IMR-90 (cell line): Measurements from ENCODE around the gene C22orf15. TPM values are rescaled to one million over a fixed set of nuclear protein-coding genes. Genes with fewer than 3 reads are reported as not detected.

ENCODE experiments used
- ATAC-seq: fragments of 200-7000 bp; cut with Tn5 transposase; 2 replicates; pipeline ENCODE4 v1.9.1; 2020; ENCODE audit warnings: low read depth, mild to moderate bottlenecking, moderate library complexity
- BruUV-seq: library from RNA; stranded (reverse); fragments of 400-500 nt; replicated peaks from 2 replicates; lab custom pipeline; 2021; lab: Mats Ljungman, UMichigan
- CTCF ChIA-PET: fragments of 300-600 bp; formaldehyde crosslinking; extraction: SDS; loops from one replicate; lab custom pipeline; 2021; ENCODE audit warnings: antibody characterized with exemption; lab: Yijun Ruan, JAX
- POLR2A ChIA-PET: fragments of 300-600 bp; sonication (Branson Sonifier 250); formaldehyde crosslinking; loops from one replicate; lab custom pipeline; 2022; ENCODE audit warnings: antibody characterized with exemption; ENCODE audit not compliant: unreplicated experiment; lab: Charles Lee
- DNase-seq: peaks from one replicate; pipeline ENCODE4 v3.0.0; 2013
- H2AFZ ChIP-seq: replicated peaks from 2 replicates; pipeline ENCODE3; 2013; ENCODE audit warnings: low read length, mild to moderate bottlenecking; ENCODE audit not compliant: poor library complexity
- H2AK5ac ChIP-seq: 2 replicates; pipeline ENCODE4 v1.6.1; 2013; ENCODE audit warnings: low read depth, low read length, inconsistent platforms
- H2AK9ac ChIP-seq: replicated peaks from 2 replicates; pipeline ENCODE3; 2013; ENCODE audit warnings: mild to moderate bottlenecking, low read depth, low read length, moderate library complexity; ENCODE audit not compliant: poor library complexity
- H2BK120ac ChIP-seq: 2 replicates; pipeline ENCODE4 v1.6.1; 2013; ENCODE audit warnings: low read depth, low read length, inconsistent platforms
- H2BK15ac ChIP-seq: 3 replicates; pipeline ENCODE4 v1.6.1; 2013; ENCODE audit warnings: low read depth, low read length, inconsistent platforms
- H2BK20ac ChIP-seq: 2 replicates; pipeline ENCODE4 v1.6.1; 2013; ENCODE audit warnings: low read depth, mild to moderate bottlenecking, inconsistent platforms, low read length, moderate library complexity
- H2BK5ac ChIP-seq: 2 replicates; pipeline ENCODE4 v1.6.1; 2013; ENCODE audit warnings: mild to moderate bottlenecking, low read depth, low read length, inconsistent platforms; ENCODE audit not compliant: poor library complexity, severe bottlenecking
- H3K14ac ChIP-seq: replicated peaks from 2 replicates; pipeline ENCODE4 v1.6.1; 2013; ENCODE audit warnings: low read depth, low read length, inconsistent platforms
- H3K18ac ChIP-seq: 2 replicates; pipeline ENCODE4 v1.6.1; 2013; ENCODE audit warnings: low read depth, low read length, control low read depth
- H3K23ac ChIP-seq: 2 replicates; pipeline ENCODE4 v1.6.1; 2013; ENCODE audit warnings: low read depth, low read length, inconsistent platforms
- H3K27ac ChIP-seq: 2 replicates; pipeline ENCODE4 v1.5.1; 2013; ENCODE audit warnings: mild to moderate bottlenecking, control low read depth, low read length; ENCODE audit not compliant: insufficient read depth
- H3K27me3 ChIP-seq: 2 replicates; pipeline ENCODE4 v1.6.1; 2013; ENCODE audit warnings: low read length; ENCODE audit not compliant: control insufficient read depth, insufficient read depth
- H3K36me3 ChIP-seq: 2 replicates; pipeline ENCODE4 v1.6.1; 2013; ENCODE audit warnings: low read length, mixed read lengths; ENCODE audit not compliant: control insufficient read depth, insufficient read depth
- H3K4ac ChIP-seq: 2 replicates; pipeline ENCODE4 v1.6.1; 2013; ENCODE audit warnings: low read depth, low read length, inconsistent platforms
- H3K4me1 ChIP-seq: 2 replicates; pipeline ENCODE4 v1.6.1; 2013; ENCODE audit warnings: low read length, mixed read lengths; ENCODE audit not compliant: control insufficient read depth, insufficient read depth
- H3K4me2 ChIP-seq: 2 replicates; pipeline ENCODE4 v1.6.1; 2013; ENCODE audit warnings: low read depth, mild to moderate bottlenecking, control low read depth, low read length, moderate library complexity
- H3K4me3 ChIP-seq: 2 replicates; pipeline ENCODE4 v1.5.1; 2013; ENCODE audit warnings: low read depth, mild to moderate bottlenecking, control low read depth, low read length, moderate library complexity; ENCODE audit not compliant: insufficient read depth
- H3K56ac ChIP-seq: 2 replicates; pipeline ENCODE4 v1.6.1; 2013; ENCODE audit warnings: low read length, inconsistent platforms; ENCODE audit not compliant: insufficient read depth; ENCODE audit errors: extremely low read depth
- H3K79me1 ChIP-seq, 2 experiments: 2 replicates each; pipeline ENCODE4 v1.6.1; 2013; ENCODE audit warnings: low read length in 2 of 2, inconsistent platforms in 1 of 2, low read depth in 1 of 2
- H3K9ac ChIP-seq: 2 replicates; pipeline ENCODE4 v1.6.1; 2013; ENCODE audit warnings: low read depth, low read length, control low read depth
- H3K9me1 ChIP-seq: 2 replicates; pipeline ENCODE4 v1.6.1; 2013; ENCODE audit warnings: low read length, inconsistent platforms; ENCODE audit not compliant: insufficient read depth
- H3K9me3 ChIP-seq: 2 replicates; pipeline ENCODE4 v1.6.1; 2013; ENCODE audit warnings: low read length; ENCODE audit not compliant: control insufficient read depth, insufficient read depth
- H4K20me1 ChIP-seq: 2 replicates; pipeline ENCODE4 v1.6.1; 2013; ENCODE audit warnings: low read length, inconsistent platforms; ENCODE audit not compliant: insufficient read depth
- H4K5ac ChIP-seq: 2 replicates; pipeline ENCODE4 v1.6.1; 2013; ENCODE audit warnings: mild to moderate bottlenecking, low read depth, low read length, control low read depth
- H4K8ac ChIP-seq, 2 experiments: 2 replicates each; pipeline ENCODE4 v1.6.1; 2013; ENCODE audit warnings: low read depth in 2 of 2, low read length in 2 of 2, control low read depth in 1 of 2, inconsistent platforms in 1 of 2
- H4K91ac ChIP-seq: 2 replicates; pipeline ENCODE4 v1.6.1; 2013; ENCODE audit warnings: low read depth, low read length, inconsistent platforms; ENCODE audit not compliant: insufficient read depth
- BHLHE40 ChIP-seq: fragments of 150-350 bp; IDR thresholded peaks from 2 replicates; pipeline ENCODE4 v1.6.1; 2016; ENCODE audit warnings: mild to moderate bottlenecking, low read depth, low read length
- CHD1 ChIP-seq: IDR thresholded peaks from 2 replicates; pipeline ENCODE4 v1.6.1; 2012; ENCODE audit warnings: low read depth, low read length, improper control_type of control experiment
- ELK1 ChIP-seq: fragments of 150-350 bp; IDR thresholded peaks from 2 replicates; pipeline ENCODE4 v1.6.1; 2016; ENCODE audit warnings: low read depth, mild to moderate bottlenecking, low read length, moderate library complexity, borderline replicate concordance
- FOS ChIP-seq: fragments of 150-350 bp; IDR thresholded peaks from 2 replicates; pipeline ENCODE4 v1.6.1; 2016; ENCODE audit warnings: low read depth, low read length
- MAFK ChIP-seq: IDR thresholded peaks from 2 replicates; pipeline ENCODE4 v1.6.1; 2012; ENCODE audit warnings: low read depth, low read length, improper control_type of control experiment
- MAZ ChIP-seq: IDR thresholded peaks from 2 replicates; pipeline ENCODE4 v1.6.1; 2012; ENCODE audit warnings: low read depth, mild to moderate bottlenecking, low read length, improper control_type of control experiment, moderate library complexity, borderline replicate concordance
- MXI1 ChIP-seq: IDR thresholded peaks from 2 replicates; pipeline ENCODE4 v1.6.1; 2012; ENCODE audit warnings: low read depth, mild to moderate bottlenecking, low read length, moderate library complexity, borderline replicate concordance
- NFE2L2 ChIP-seq: fragments of 150-350 bp; IDR thresholded peaks from 2 replicates; pipeline ENCODE4 v1.6.1; 2016; ENCODE audit warnings: low read depth, mild to moderate bottlenecking, low read length
- POLR2A ChIP-seq: IDR thresholded peaks from 2 replicates; pipeline ENCODE4 v1.6.1; 2012; ENCODE audit warnings: mild to moderate bottlenecking, low read depth, low read length
- RAD21 ChIP-seq: IDR thresholded peaks from 2 replicates; pipeline ENCODE4 v1.6.1; 2012; ENCODE audit warnings: low read length, improper control_type of control experiment
- RCOR1 ChIP-seq: IDR thresholded peaks from 2 replicates; pipeline ENCODE4 v1.6.1; 2012; ENCODE audit warnings: mild to moderate bottlenecking, low read length, improper control_type of control experiment; ENCODE audit not compliant: insufficient replicate concordance
- RFX5 ChIP-seq: IDR thresholded peaks from 2 replicates; pipeline ENCODE4 v1.8.0; 2012; ENCODE audit warnings: low read depth, mild to moderate bottlenecking, low read length, moderate library complexity
- SMC3 ChIP-seq: fragments of 150-350 bp; IDR thresholded peaks from 2 replicates; pipeline ENCODE4 v1.6.1; 2016; ENCODE audit warnings: low read depth, mild to moderate bottlenecking, antibody characterized with exemption, low read length, moderate library complexity
- WGBS, 2 experiments: methylation state at CpG; one replicate each; pipeline versions ENCODE4 v1.1.5 to v1.1.7; 2013; ENCODE audit warnings: missing lambda C conversion rate in 2 of 2; ENCODE audit not compliant: insufficient read length in 1 of 2; ENCODE audit errors: extremely low coverage in 2 of 2; 5-methylcytosine and 5-hydroxymethylcytosine counted together
- dilution Hi-C: fragments of 300-500 bp; cut with HindIII; formaldehyde crosslinking; loops from one replicate; pipeline ENCODE4 v1.14.3; 2018; ENCODE audit warnings: low sequenced_read_pairs; ENCODE audit not compliant: unreplicated experiment
- in situ Hi-C: fragments of 300-500 bp; cut with MboI; formaldehyde crosslinking; loops from 3 replicates; pipeline ENCODE4 v1.14.3; 2019; ENCODE audit warnings: low sequenced_read_pairs, inconsistent platforms, mixed read lengths
- intact Hi-C: fragments of 100-400 bp; cut with micrococcal nuclease; formaldehyde crosslinking; loops from 2 replicates; pipeline ENCODE4 v1.10.0; 2022
- polyA plus RNA-seq, 3 experiments: library from polyadenylated mRNA; depleted of rRNA; stranded (reverse); fragments of >200 nt; gene quantifications; 2 replicates each; pipeline ENCODE4 v1.2.3, GENCODE V29; 2012; ENCODE audit warnings: low replicate concordance in 1 of 3
- total RNA-seq: library from RNA; depleted of rRNA; stranded (reverse); fragments of >200 nt; gene quantifications from 2 replicates; pipeline ENCODE4 v1.2.3, GENCODE V29; 2012
- TF ChIP-seq, protein P1 (sequence below): fragments of 150-350 bp; IDR thresholded peaks from 2 replicates; pipeline ENCODE4 v1.6.1; 2017; ENCODE audit warnings: mild to moderate bottlenecking, antibody characterized with exemption, low read length, low read depth
- TF ChIP-seq, protein P2 (sequence below): conservative IDR thresholded peaks from 2 replicates; pipeline ENCODE4 v1.5.1; 2012; ENCODE audit warnings: mild to moderate bottlenecking, low read depth, low read length, improper control_type of control experiment

C22orf15 gene
- total and polyA plus RNA-seq, 2 of the 4 experiments (the other 2 are of a cell fraction) = 2.3 to 3.1 TPM

DNA sequence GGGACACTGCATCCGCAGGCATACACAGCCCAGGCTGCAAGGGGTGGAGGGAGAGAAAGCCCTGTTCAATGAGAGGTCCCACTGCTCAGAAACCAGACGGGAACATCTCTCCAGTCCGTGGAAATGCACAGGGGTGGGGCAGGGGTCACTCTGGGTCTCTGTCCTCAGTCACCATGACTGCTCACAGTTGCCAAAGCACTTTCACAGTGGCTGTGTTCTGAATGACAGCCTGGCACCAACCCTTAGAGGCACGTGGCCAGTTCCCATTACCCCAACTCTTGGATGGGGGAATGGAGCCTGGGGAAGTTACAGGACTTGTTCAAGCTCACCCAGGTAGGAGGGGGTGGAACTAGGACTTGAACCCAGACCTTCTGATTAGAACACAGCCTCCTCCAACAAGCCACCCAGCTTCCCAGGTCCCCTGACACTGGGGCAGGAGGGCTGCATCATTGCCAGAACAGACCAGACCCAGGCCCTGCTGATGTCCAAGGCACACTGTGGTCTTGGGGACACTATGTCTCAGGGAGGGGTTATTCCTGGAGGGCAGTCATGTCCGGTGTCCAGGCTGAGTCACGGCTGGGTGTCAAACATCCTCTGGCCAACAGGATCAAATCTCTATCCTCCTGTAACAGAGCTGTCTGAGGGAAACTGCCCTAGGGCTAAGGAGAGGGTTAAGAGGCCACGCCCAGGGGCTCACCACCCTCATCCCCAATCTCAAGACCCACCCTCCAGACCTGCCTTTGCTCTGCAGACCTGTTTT is 20.1 kb upstream of the C22orf15 start:
- dilution Hi-C loops = no loop called here
- no peak for TF ChIP-seq POLR2A
- no peak for TF ChIP-seq BHLHE40
- TF ChIP-seq, protein P1, sequence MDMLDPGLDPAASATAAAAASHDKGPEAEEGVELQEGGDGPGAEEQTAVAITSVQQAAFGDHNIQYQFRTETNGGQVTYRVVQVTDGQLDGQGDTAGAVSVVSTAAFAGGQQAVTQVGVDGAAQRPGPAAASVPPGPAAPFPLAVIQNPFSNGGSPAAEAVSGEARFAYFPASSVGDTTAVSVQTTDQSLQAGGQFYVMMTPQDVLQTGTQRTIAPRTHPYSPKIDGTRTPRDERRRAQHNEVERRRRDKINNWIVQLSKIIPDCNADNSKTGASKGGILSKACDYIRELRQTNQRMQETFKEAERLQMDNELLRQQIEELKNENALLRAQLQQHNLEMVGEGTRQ = no peak
- TF ChIP-seq NFE2L2 = no peak
- TF ChIP-seq CHD1 = no peak
- TF ChIP-seq FOS = no peak
- no peak for TF ChIP-seq SMC3
- TF ChIP-seq MAZ = no peak
- no peak for TF ChIP-seq ELK1
- TF ChIP-seq RFX5 = no peak
- no peak for TF ChIP-seq MXI1
- TF ChIP-seq RCOR1 = no peak
- no peak for TF ChIP-seq RAD21
- TF ChIP-seq, protein P2, sequence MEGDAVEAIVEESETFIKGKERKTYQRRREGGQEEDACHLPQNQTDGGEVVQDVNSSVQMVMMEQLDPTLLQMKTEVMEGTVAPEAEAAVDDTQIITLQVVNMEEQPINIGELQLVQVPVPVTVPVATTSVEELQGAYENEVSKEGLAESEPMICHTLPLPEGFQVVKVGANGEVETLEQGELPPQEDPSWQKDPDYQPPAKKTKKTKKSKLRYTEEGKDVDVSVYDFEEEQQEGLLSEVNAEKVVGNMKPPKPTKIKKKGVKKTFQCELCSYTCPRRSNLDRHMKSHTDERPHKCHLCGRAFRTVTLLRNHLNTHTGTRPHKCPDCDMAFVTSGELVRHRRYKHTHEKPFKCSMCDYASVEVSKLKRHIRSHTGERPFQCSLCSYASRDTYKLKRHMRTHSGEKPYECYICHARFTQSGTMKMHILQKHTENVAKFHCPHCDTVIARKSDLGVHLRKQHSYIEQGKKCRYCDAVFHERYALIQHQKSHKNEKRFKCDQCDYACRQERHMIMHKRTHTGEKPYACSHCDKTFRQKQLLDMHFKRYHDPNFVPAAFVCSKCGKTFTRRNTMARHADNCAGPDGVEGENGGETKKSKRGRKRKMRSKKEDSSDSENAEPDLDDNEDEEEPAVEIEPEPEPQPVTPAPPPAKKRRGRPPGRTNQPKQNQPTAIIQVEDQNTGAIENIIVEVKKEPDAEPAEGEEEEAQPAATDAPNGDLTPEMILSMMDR = no peak
- TF ChIP-seq MAFK = no peak

More for the DNA sequence above, 20.1 kb upstream of the C22orf15 start:
- Histone ChIP-seq H3K36me3 (peaks cover 31% of the 10 kb centered on the region), H2BK5ac (no peak overlapping the region), H2BK15ac (no peak overlapping the region), H3K23ac (no peak overlapping the region), H3K4ac (no peak overlapping the region), H3K56ac (no peak overlapping the region), H3K79me1 (peaks cover 4 to 11% of the 10 kb centered on the region in 2 experiments; a peak in 2 of 4 replicates), H2AK5ac (no peak overlapping the region), H2AFZ (peak overlapping the region; percentile 21), H3K4me2 (no peak overlapping the region), H3K9ac (no peak overlapping the region), H3K9me3 (peaks cover 4% of the 10 kb centered on the region; the same call in 1 of the 2 replicates), H2AK9ac (no peak overlapping the region), H3K9me1 (peaks cover 5% of the 10 kb centered on the region; the same call in 1 of the 2 replicates), H4K5ac (no peak overlapping the region), H2BK120ac (no peak overlapping the region), H4K20me1 (no peaks in the 10 kb centered on the region), H3K14ac (no peak overlapping the region), H3K4me1 (no peaks in the 10 kb centered on the region), H2BK20ac (no peak overlapping the region), H4K91ac (no peak overlapping the region), H4K8ac (no peak overlapping the region), H3K27me3 (no peaks in the 10 kb centered on the region), H3K4me3 (no peak overlapping the region), H3K18ac (no peak overlapping the region), H3K27ac (no peak overlapping the region)
- POLR2A ChIA-PET = no interaction called here
- BruUV-seq = no TSS peak
- CTCF ChIA-PET = no interaction called here
- ATAC-seq (no peak), DNase-seq (no peak)
- WGBS, 2 experiments = 100% methylated on average over 1 of the region's 7 CpGs; no CpG with 5 or more reads in 1 of the 2 experiments
- intact Hi-C loops = no loop called here
- in situ Hi-C loops = no loop called here
